ENCODE data around the gene KIAA1958.
"Not testable (repeated sequence)": the region's sequence is repeated elsewhere in the genome, so short reads cannot be mapped to it uniquely, and the experiment has no call there.

Gene KIAA1958

DNA sequence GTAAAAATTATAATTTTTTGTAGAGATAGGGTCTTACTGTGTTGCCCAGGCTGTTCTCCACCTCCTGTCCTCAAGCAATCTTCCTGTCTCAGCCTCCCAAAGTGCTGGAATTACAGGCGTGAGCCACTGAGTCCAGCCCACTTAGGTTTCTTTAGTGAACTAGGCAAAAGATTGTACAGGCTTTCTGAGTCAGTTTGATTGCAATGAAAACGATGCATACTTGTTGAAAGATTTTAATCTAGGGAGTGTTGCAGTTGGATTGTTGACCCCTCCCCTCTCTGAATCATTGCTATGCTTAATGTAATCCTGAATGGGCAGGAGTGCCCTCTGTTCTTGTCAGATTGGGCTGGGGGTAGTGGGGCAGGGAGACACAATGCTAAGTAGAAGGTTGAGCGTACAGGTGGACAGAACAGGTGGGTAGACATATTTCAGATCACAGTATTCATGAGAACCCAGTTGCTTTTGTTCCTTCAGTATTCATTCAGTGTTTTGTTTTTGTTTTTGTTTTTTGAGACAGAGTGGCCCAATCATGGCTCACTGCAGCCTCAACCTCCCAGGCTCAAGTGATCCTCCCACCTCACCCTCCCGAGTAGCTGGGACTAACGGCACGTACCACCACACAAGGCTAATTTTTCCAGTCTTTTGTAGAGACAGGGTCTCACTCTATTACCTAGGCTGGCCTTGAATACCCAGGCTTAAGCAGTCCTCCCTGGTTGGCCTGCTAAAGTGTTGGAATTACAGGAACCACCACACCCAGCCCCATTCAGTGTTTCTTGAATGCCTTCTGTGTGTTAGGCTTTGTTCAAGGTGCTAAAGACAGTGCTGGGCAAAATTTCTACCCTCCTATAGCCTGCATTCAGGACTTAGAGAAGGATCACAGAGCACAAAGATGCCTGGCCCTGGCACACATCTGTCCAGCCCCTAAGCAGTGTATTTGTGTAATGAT lies 70.1 kb downstream of the KIAA1958 start:
- DNase-seq, result no peak

DNA sequence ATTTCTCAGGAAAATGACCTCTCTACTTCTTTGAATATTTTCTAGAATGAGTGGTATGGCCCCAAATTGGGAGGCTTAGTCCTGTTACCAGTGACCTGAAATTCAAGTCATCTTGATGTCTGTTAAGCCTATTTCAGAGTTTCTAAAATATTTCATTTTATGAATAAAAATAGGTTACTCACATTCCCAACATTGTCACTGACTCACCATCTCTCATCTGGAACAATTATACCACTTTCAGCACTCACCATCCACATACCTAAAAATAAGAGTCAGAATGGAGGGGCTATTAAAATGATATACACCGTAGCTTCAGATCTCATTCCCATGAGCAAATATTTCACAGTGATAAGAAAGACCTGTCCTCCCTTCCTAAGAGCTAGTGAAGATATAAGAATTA lies 71.8 kb downstream of the KIAA1958 start:
- no peak for DNase-seq

DNA sequence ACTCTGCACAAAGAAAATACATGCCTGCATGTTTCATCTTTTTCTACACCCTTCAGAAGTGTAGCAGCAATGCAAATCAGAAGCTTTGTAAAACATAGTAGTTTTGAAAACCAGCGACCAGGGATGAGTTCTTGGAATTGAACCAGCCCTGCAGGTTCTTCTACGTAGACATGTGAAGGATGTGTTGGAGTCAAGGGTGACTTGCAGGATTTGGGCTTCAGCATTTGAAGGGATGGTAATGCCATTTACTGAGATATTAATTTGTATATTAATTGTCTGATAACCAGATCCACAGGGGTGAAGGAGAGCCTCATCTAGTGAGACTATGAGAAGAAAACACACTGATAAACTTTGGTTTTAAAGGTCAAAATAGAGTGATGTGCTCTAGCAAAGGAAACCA lies 72.4 kb downstream of the KIAA1958 start:
- DNase-seq, result no peak

DNA sequence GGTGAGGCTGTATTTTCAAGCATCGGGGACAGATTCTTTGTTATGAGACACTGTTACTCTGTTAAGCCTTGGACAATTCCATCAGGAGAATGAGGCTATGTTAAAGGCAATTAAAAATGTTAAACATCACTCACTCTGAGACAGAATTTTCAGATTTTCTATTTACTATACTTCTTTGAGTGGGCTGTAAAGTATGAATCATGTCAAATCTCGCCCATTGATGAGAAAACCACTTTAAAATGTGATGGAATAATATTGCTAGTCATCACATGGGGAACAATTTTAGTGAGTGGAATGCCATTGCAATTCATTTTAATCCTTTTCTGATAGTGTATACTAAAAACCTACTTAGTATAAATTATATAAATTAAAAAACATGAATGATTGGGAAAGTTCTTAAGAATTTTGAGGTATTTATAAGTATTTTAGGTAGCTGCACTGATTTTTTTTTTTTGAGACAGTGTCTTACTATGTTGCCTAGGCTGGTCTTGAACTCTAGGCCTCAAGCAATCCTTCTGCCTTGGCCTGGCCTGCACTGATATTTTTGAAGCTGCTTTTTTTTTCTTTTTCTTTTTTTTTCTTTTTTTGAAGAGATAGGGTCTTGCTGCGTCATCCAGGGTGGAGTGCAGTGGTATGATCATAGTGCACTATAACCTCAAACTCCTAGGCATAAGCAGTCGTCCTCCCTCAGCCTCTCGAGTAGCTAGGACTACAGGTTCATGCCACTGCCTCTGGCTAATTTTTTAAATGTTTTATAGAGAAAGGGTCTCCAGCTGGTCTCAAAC lies 73.2 kb downstream of the KIAA1958 start:
- no peak for DNase-seq

DNA sequence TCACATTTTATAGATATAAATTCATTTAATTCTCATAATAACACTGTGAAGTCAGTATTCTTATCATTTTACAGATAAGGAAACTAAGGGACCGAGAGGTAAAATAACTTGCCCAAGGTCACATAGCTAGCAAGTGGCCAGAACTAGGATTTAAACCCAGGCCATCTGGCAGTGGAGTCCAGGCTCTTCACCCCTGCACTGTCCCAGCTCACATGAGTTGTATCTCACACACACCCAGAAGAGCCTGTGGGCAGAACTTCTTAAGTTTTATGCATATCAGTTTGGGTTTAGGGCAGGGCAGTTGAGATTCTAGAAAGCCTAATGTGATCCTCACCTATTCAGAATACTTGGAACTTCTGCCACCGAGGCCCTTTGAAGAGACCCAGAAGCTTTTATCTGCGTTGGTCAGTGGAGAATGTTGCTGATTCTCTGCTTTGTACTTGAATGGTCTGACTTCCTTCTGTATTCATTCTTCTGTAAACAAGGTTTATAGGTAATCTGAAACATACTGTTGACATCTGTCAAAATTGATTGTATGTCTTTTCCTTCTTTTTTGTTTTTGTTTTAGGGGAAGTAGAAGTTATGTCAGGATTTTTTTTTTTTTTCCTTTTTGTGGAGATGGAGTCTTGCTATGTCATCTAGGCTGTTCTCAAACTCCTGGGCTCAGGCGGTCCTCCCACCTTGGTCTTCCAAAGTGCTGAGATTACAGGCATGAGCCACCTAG lies 75.8 kb downstream of the KIAA1958 start:
- DNase-seq, result no peak

DNA sequence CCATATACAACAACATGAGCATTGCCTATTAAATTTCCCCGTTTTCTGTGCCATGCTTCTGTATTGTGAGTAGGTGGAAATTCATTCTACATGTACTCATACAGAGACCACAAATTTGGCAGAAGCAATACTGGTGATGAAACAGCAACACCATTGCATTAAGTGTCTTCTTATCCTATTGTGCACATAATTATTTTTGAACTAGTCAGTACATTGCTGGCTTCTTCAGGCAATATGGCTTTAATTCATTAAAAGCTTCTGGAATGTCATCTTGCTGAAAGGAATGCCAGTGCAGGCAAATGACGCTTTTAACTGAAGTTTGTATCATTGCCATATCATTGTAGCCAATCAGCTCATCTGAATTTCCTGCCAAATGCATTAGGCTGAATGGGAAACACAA lies 82.6 kb downstream of the KIAA1958 start:
- no peak for DNase-seq

DNA sequence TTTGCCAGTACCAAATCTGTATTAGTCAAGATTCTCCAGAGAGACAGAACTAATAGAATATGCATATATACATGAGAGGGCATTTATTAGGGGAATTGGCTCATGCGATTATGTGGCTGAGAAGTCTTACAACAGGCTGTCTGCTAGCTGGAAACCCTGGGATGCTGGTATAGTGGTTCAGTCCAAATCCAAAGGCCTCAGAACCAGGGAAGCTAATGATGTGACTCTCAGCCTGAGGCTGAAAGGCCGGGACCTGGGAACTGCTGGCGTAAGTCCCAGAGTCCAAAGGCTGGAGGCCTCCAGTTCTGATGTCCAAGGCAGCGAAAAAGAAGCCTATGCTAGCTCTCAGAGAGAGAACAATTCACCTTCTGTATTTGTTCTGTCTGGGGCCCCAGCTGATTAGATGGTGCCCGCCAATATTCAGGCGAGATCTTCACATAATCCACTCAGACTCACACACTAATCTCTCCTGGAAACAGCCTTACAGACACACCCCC lies 84.1 kb downstream of the KIAA1958 start:
- no peak for DNase-seq

DNA sequence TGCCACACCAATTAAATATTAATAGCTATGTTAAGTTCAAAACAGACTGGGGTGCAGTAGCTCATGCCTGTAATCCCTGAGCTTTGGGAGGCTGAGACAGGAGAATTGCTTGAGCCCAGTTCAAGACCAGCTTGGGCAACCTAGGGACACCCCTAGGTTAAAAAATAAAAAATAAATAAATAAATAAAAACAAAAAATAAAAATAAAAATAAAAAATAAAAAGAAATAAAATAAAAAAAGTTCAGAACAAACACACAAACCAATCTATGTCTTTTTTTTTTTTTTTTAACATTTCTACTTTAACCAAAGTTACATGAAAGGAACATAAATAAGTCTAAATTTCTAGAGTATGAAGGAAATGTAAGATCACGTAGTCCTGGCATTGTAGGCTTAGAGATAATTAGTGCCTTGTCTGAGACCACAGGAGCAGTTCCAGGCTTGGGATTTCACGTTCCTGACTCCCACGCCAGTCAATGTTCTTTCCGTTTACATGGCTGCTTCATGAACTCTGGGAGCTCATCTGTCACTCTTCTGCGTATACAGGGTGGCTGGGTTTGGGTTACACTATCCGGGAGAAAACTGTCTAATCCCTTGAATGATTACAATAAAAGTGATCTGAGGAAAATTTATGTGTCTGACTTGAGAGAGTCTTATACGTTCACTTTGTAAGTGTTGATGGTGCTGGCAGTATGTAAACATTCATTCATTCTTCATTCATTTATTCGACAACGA lies 85.2 kb downstream of the KIAA1958 start:
- DNase-seq, result no peak

DNA sequence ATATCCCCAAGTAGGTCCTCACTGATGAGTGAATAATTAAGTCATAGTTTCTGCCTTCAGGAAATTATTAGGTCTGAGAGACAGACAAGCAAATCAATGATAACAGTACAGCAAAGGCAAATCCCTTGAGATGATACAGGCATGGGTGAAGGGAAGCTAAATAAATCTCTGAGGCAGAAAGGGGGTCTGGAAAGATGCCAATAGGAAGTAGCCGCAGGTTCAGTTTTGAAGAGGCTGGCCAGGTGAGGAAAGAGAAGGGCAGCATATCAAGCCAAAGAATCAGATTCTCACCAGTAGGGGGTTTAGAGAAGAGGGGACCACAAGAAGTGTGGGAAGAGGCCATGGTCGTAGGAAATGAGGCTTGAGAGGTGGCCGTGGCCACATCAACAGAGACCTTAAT lies 85.8 kb downstream of the KIAA1958 start:
- no peak for DNase-seq

DNA sequence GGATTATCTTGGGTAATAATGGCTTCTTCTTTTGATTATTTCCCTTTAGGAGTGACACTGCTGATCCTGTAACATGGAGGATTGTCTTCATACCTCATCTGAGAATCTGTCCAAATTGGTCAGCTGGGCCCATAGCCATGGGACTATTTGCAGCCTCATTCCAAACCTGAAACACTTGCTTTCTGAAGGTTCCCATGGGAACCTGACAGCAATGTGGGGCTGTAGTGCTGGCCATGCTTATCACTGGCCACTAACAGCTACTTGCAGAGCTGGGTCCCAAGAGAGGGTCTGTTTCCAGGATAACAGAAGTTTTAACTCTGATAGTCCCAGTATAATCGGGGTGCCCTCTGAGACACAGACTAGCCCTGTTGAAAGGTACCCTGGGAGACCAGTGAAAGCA lies 87.4 kb downstream of the KIAA1958 start:
- DNase-seq, result no peak

DNA sequence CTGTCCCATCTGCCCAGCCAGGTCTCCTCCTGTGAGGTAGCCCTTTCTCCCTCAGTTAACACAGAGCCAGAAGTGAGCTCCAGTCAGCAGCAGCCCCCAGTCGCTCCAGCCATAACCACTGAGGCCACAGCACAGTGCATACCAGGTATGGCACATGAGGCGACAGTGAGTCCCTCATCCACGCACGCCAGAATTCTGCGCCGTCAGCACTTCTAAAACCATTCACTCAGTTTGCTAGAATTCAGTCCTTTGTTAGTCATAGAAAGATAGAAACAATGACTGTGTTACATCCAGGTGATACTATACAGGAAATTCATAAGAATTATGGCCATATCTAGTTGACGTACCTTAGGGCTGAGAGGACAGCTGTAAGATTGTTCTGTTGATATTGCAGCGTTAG lies 88.5 kb downstream of the KIAA1958 start:
- no peak for DNase-seq

DNA sequence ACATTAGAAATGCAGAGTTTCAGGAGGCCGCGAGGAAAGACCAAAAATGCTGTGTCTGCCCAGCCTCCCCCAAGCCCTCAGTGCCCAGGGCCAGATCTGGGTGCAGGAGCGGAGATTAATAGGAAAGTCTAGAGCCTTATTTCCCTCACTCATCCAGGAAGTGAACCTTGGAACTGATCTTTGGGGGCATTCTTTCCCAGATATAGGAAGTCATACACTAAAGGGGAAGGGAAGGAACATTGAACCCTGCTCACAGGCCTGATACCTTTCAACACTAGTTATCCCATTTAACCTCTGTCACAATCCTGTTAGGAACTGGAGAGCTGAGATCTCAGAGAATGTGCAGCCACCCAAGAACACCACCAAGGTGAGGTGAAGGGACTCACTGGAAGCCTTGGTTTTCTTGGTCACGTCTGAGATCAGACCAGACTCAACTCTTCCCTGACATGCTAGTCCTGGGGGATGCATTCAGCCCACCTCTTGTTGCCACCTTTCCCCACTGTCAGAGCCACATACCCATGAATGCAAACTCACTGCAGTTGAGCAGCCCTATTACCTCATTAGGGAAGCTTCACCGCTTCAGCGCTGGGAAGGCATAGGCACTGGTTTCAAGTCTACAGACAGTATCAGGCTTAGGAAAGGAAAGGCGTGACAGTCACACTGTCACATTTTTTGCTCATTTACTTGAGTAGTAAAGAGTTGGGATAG lies 95.0 kb downstream of the KIAA1958 start:
- no peak for DNase-seq

DNA sequence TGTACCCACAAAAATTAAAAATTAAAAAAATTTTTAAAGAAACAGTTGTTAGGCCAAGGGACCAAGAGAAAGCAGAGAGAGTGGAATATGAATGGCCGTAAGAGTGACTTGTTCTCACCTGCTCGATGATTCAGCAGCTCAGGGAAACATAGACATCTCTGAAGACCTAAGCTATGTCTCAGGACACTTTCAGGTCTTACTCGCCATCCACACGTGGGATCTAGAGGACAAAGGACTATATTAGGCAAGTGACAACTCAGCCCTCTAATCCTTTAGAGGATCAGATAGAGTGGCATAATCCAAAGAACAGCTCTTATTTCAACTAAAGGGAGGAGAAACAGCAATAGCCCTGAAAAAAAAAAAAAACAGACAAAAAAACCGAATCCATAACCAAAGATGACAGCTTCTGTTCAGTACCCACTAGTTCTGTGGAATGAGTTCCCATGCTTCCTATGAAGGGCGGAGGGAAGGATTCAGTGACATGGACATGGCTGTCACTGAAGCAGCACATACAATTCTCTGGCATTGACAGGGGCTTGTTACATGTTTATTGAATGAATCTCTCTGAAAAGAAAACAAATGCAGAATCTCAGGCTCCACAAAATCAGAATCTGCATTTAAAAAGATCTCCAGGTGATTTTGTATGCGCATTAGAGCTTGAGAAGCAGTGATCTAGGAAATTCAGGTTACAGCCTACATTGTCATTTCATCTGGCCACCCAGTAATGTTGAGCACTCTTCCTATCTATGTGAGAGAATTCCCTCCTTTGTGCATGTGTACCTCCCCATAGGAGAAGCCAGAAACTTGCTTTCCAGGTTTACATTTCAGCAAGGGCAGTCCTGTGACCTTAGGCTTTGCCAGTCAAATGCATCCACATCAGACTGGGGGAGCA lies 96.0 kb downstream of the KIAA1958 start:
- DNase-seq, result no peak

DNA sequence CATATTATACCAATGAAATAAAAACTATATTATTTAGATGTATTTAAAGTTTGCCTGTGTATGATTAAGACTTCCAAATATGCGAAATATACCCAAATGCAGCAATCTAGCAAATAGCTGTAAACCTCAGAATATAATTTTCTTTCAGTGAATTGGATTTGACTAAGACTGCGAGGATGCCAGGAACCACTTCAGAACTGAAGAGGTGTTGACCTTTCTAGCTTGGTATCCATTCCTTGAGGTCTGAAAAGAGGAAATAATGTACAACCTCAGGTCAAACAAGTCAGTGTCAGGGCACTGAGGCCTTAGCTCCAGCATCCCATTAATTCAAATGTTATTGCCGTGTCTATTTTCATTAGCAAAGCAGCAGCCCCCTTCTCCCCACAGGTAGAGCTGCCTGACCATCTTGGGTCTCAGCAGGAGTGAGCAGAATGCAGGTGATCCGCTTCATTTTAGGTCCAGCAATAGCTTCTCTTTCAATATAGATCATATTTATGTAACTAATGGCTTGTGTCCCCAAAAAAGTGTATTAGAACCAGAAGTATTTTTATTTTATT lies 100.0 kb downstream of the KIAA1958 start:
- DNase-seq, result no peak

DNA sequence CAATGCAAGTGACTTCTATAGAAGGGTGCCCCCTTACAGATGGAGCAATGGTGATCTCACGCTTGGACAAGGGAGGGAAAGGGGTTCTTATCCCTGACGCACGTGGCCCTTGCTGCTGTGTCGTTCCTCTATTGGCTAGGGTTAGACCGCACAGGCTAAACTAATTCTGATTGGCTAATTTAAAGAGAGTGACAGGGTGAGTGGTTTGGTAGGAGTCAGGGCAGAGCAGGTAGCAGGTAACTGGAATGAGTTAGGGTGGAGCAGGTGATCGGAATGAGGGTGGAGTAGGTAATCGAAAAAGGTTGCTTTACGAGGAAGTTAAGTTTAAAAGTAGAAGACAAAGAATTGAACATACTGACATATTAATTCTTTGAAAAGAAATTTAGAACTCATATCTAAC lies 105.2 kb downstream of the KIAA1958 start:
- not testable (repeated sequence) for DNase-seq

DNA sequence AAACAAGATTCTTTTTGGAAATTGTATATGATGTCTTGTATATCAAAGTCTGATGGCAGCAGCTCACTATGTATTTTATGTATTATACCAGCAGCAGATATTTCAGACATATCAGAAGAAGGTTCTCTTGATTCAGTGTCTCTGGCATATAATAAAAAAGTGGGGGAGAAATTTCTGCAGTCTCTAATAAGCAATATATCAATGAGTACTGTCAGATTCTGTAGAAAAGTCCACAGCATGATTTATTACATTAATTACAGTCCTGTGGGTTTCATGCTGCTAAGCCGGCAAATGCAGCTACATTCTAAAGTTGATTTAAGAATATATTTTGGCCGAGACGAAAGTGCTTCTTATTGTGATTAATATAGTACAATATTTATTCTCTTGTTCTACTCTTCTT lies 113.1 kb downstream of the KIAA1958 start:
- no peak for DNase-seq

DNA sequence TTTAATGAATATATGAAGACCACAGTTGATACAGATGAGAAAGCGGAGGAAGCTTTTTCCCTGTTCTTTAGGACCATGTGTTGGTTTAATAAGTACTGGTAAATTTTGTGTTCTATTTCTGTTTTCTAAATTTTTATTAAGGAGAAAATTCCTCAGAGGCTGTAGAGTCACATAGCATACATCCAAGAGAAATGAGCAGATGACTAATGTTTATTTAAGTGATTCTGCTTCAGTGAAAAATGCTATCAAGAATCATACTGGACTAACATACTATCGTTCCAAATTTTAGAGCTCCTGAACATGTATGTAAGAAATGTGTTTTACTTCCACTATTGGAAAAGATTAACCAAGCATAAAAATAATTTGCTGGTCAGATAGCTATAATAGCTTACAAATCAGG lies 115.0 kb downstream of the KIAA1958 start:
- no peak for DNase-seq

DNA sequence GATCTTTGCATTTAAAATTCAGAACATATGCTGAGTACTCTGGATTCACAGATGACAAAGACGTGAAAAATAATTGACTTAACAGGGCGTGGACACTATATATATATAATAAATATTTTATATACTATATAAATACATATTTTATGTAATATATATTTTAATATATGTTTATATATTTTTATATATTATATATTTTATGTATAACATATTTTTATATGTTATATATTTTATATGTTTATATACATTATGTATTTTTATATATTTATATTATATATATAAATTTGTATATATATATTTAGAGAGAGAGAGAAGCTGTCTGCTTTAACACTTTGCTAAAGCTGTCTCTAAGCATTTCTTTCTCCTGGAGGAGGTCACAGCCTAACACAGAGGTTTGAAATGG lies 118.2 kb downstream of the KIAA1958 start:
- DNase-seq, result no peak

DNA sequence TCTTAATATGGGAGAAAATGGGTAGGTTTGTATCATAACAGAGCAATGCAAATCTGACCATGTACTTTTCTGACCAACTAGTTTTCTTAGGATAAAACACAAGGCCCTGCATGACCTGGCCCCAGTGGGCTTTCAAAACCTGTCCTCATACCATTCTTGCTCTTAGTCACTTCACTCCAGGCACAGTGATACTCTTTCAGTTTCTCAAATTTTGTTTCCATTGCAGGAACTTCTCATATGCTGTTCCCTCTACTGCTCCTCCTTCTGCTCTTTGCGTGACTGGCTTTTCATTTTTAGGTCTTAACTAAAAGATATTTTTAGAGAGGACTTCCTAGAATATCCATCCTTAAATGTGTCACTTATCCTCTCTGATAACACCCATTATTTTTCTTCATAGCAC lies 118.9 kb downstream of the KIAA1958 start:
- no peak for DNase-seq

DNA sequence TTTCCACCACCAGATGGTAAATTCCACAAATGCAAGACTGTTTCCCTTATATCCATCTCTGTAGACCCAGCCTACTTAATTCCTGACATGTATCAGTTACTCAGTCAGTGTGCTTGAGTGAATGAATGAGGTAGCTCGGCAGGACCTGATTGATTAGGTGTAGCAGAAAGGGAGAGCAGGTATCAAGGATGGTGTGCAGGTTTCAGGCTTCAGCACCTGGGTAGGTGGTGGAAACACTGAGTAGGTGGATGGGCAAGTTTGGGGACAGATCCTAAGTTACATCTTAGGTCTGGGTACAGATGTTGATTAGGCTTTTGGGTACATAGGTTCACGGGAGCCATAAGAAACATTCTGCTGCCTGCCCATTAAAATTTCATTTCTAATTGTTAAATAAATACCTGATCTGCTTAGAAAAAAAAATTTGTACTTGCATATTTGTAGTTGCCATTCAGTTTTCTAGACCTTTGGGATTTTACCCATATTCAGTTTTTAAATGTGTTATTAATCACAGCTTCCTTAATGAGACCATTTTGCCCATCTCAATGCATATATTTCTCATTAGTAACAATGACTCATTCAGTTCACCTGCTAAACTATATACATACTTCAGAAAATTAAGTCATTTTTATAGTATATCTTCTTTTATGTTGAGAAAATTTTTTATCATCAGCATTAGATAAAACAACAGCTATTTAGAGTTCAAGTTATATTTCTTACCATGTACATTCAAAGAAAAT lies 119.5 kb downstream of the KIAA1958 start:
- no peak for DNase-seq
